ENCODE results near the gene DNM2. TPM values are rescaled to one million over a fixed set of nuclear protein-coding genes. Genes with fewer than 3 reads are reported as not detected.

The DNM2 gene
- total RNA-seq, 4 donors from 2014 or later, result 73.6 to 115 (median 93.7) TPM

DNA sequence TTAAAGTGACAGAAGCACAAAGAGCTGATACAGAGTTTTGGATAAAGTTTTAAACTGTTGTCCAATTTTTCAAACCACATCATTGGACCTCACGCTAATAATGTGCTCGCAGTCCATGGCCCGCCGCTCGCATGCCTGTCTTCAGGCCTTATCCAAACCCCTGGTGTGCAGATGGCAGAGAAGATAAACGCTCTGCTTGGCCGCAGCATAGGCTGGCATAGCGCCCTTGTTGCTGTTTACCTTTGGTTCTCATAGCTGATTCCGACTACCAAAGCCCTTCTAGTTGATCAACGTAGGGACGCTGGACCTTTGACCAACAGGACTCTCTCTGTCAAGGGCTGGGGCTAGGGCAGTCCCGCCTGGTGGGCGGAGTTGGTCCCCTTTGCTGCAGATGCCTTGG is 40.1 kb upstream of the DNM2 start:
- H3K9me3 ChIP-seq, result no peaks in the 10 kb centered on the region
- 86% methylated on average over 13 of the region's 13 CpGs for WGBS
- H3K4me3 ChIP-seq, result no peak overlapping the region
- intact Hi-C loops (cut with DNase I), result no loop called here
- H3K27ac ChIP-seq (replicated peaks in 1 of 4), result no peak overlapping the region
- DNase-seq (ENCODE audit: extremely low spot score), result no peak
- no peaks in the 10 kb centered on the region for H3K4me1 ChIP-seq
- no peak for TF ChIP-seq POLR2AphosphoS5 (IDR thresholded peaks at IDR 0.05)
- TF ChIP-seq, protein P1, sequence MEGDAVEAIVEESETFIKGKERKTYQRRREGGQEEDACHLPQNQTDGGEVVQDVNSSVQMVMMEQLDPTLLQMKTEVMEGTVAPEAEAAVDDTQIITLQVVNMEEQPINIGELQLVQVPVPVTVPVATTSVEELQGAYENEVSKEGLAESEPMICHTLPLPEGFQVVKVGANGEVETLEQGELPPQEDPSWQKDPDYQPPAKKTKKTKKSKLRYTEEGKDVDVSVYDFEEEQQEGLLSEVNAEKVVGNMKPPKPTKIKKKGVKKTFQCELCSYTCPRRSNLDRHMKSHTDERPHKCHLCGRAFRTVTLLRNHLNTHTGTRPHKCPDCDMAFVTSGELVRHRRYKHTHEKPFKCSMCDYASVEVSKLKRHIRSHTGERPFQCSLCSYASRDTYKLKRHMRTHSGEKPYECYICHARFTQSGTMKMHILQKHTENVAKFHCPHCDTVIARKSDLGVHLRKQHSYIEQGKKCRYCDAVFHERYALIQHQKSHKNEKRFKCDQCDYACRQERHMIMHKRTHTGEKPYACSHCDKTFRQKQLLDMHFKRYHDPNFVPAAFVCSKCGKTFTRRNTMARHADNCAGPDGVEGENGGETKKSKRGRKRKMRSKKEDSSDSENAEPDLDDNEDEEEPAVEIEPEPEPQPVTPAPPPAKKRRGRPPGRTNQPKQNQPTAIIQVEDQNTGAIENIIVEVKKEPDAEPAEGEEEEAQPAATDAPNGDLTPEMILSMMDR (IDR thresholded peaks at IDR 0.05), result no peak
- TF ChIP-seq EP300 (IDR thresholded peaks at IDR 0.05), result no peak
- TF ChIP-seq POLR2A (IDR thresholded peaks at IDR 0.05; ENCODE audit: low read depth), result no peak
- H3K27me3 ChIP-seq, result no peaks in the 10 kb centered on the region
- H3K36me3 ChIP-seq, result peaks cover 72 to 95% (median 81%) of the 10 kb centered on the region in 4 donors

DNA sequence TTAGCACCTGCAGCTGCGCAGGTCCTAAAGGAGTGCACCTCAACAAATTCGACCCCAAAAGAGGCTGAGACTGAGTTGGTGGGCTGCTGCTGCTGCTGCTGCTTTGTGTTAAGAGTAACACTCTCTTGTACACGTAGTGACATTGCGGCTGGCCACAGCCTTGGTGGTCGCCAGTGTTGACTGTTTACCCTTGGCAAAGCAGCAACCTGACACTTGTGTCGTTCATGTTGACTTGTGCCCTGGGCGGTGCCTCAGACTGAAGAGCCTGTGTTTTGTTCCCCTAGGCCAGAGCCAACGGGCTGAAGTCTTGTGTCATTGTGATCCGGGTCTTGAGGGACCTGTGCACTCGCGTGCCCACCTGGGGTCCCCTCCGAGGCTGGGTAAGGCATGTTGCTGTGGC is 39.1 kb upstream of the DNM2 start:
- TF ChIP-seq POLR2AphosphoS5 (IDR thresholded peaks at IDR 0.05), result no peak
- TF ChIP-seq, protein P1 (IDR thresholded peaks at IDR 0.05), result no peak
- no peak for TF ChIP-seq EP300 (IDR thresholded peaks at IDR 0.05)
- TF ChIP-seq POLR2A (IDR thresholded peaks at IDR 0.05; ENCODE audit: low read depth), result no peak
- peaks cover 76 to 95% (median 81%) of the 10 kb centered on the region in 4 donors for H3K36me3 ChIP-seq

DNA sequence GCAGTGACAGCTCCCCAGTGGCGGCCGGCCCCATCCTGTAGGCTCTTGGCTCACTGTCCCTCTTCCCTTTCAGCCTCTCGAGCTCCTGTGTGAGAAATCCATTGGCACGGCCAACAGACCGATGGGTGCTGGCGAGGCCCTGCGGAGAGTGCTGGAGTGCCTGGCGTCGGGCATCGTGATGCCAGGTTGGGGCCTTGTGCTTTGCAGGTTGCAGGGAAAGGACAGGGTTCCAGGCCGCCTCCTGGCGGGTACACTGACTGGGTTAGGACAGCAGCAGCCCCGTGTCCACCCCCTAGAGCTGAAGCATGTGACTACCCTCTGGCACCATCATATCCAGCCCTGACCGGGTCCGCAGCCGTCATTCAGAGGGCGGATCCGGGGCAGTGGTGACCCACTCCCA is 38.1 kb upstream of the DNM2 start:
- intact Hi-C loops (cut with DNase I), result no loop called here
- Histone ChIP-seq H3K4me3 (no peak overlapping the region), H3K36me3 (peaks cover 85 to 98% (median 88%) of the 10 kb centered on the region in 4 donors), H3K4me1 (no peaks in the 10 kb centered on the region), H3K9me3 (no peaks in the 10 kb centered on the region), H3K27me3 (no peaks in the 10 kb centered on the region), H3K27ac (replicated peaks in 1 of 4) (no peak overlapping the region)
- 98% methylated on average over 15 of the region's 18 CpGs for WGBS
- TF ChIP-seq POLR2A (IDR thresholded peaks at IDR 0.05; ENCODE audit: low read depth) (no peak), POLR2AphosphoS5 (IDR thresholded peaks at IDR 0.05) (no peak), EP300 (IDR thresholded peaks at IDR 0.05) (no peak)
- TF ChIP-seq, protein P1 (IDR thresholded peaks at IDR 0.05), result no peak
- DNase-seq (ENCODE audit: extremely low spot score), result no peak

More for the DNA sequence above, 39.1 kb upstream of the DNM2 start:
- H3K9me3 ChIP-seq, result no peaks in the 10 kb centered on the region
- DNase-seq (ENCODE audit: extremely low spot score), result no peak
- no peaks in the 10 kb centered on the region for H3K4me1 ChIP-seq
- 96% methylated on average over 11 of the region's 12 CpGs for WGBS
- no peak overlapping the region for H3K4me3 ChIP-seq
- H3K27me3 ChIP-seq, result no peaks in the 10 kb centered on the region
- intact Hi-C loops (cut with DNase I), result no loop called here
- no peak overlapping the region for H3K27ac ChIP-seq (replicated peaks in 1 of 4)

DNA sequence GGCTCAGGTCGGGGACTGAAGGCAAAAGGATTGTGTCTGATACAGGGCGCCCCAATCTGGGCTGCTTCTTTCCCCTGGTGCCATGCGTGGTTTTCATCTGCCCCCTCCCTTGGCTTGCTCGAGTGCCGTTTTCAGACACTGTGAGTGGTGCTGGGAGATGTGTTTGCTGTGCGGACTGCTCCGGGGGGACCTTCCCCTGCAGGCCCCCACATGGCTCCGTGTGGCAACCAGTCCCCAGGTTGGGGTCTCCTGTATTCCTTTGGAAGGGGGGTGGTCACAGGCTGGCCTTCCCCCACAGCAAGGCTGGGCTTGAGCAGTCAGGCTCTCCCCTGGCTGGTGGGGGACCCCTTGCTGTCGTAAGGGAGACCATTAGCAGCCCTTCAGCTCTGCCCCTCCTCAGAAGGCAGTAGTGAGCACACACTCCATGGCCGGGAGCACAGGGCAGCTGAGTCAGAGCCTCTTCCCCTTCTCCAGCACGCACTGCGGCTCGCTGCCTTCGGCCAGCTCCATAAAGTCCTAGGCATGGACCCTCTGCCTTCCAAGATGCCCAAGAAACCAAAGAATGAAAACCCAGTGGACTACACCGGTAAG is 37.2 kb upstream of the DNM2 start:
- Histone ChIP-seq H3K4me3 (no peak overlapping the region), H3K9me3 (no peaks in the 10 kb centered on the region), H3K36me3 (peaks cover 86 to 98% (median 92%) of the 10 kb centered on the region in 4 donors), H3K4me1 (no peaks in the 10 kb centered on the region), H3K27ac (replicated peaks in 1 of 4) (no peak overlapping the region), H3K27me3 (no peaks in the 10 kb centered on the region)
- intact Hi-C loops (cut with DNase I), result no loop called here
- no peak for DNase-seq (ENCODE audit: extremely low spot score)
- TF ChIP-seq EP300 (IDR thresholded peaks at IDR 0.05), result no peak
- TF ChIP-seq, protein P1 (IDR thresholded peaks at IDR 0.05), result no peak
- no peak for TF ChIP-seq POLR2A (IDR thresholded peaks at IDR 0.05; ENCODE audit: low read depth)
- TF ChIP-seq POLR2AphosphoS5 (IDR thresholded peaks at IDR 0.05), result no peak
- 92% methylated on average over 9 of the region's 15 CpGs for WGBS

DNA sequence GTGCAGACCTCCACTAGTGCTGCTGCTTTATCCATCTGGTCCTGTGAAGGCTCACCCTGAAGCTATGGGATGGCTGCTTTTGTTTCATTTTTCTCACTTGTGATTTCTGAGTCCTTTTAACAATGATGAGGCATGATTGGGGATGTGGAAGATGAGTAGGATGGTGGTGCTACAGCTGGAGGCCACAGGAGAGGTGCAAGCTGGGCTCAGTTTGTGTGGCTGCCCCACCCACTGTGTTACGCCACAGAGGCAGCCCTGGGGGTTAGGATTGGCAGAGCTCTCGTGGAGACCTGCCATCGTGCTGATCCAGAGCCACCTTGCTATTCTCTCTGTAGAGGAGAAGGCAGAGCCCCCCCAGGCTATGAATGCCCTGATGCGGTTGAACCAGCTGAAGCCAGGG is 36.2 kb upstream of the DNM2 start:
- no peak for TF ChIP-seq EP300 (IDR thresholded peaks at IDR 0.05)
- no peak for TF ChIP-seq POLR2A (IDR thresholded peaks at IDR 0.05; ENCODE audit: low read depth)
- no peak for TF ChIP-seq POLR2AphosphoS5 (IDR thresholded peaks at IDR 0.05)
- no CpG with 5 or more reads among the region's 4 CpGs for WGBS
- no peak for DNase-seq (ENCODE audit: extremely low spot score)
- Histone ChIP-seq H3K4me1 (peaks cover 0 to 6% (median 0%) of the 10 kb centered on the region in 4 donors), H3K27ac (replicated peaks in 1 of 4) (no peak overlapping the region), H3K36me3 (peaks cover 83 to 100% (median 98%) of the 10 kb centered on the region in 4 donors), H3K27me3 (no peaks in the 10 kb centered on the region), H3K4me3 (no peak overlapping the region), H3K9me3 (no peaks in the 10 kb centered on the region)
- intact Hi-C loops (cut with DNase I), result no loop called here
